HCT116 (cell line): ENCODE results near the gene ATAD3A. TPM values are rescaled to one million over a fixed set of nuclear protein-coding genes. Genes with fewer than 3 reads are reported as not detected.
"Not testable (repeated sequence)": the region's sequence is repeated elsewhere in the genome, so short reads cannot be mapped to it uniquely, and the experiment has no call there.

ENCODE experiments used
- ATAC-seq: fragments of 200-7000 bp; cut with Tn5 transposase; 2 replicates; pipeline ENCODE4 v1.9.1; 2020; ENCODE audit warnings: mild to moderate bottlenecking, moderate library complexity
- BruUV-seq: library from RNA; stranded (reverse); fragments of 400-500 nt; replicated peaks from 2 replicates; lab custom pipeline; 2021; lab: Mats Ljungman, UMichigan
- CTCF ChIA-PET: fragments of 300-600 bp; sonication (Branson Sonifier 250); formaldehyde crosslinking; loops from one replicate; lab custom pipeline; 2021; ENCODE audit warnings: antibody characterized with exemption; lab: Charles Lee
- POLR2A ChIA-PET: fragments of 300-600, 350-600 bp; sonication (Branson Sonifier 250); formaldehyde crosslinking; loops from one replicate; lab custom pipeline; 2021; ENCODE audit warnings: antibody characterized with exemption; lab: Charles Lee
- RAD21 ChIA-PET, 2 experiments: fragments of 300-600 bp; sonication (Branson Sonifier 250); formaldehyde crosslinking; loops; one replicate each; lab custom pipeline; 2023; ENCODE audit warnings: low total read pairs in 2 of 2; ENCODE audit not compliant: uncharacterized antibody in 2 of 2, unreplicated experiment in 2 of 2, low non-redundant PET in 1 of 2; lab: Charles Lee
- DNase-seq: peaks from one replicate; pipeline ENCODE4 v3.0.0-alpha.2; 2010; ENCODE audit warnings: low read depth, low spot score
- H2AFZ ChIP-seq: fragments of 200-600 bp; shearing (Covaris generic), sonication (generic); 2 replicates; pipeline ENCODE4 v1.6.1; 2017; ENCODE audit warnings: low read depth, mixed run types, mixed read lengths, antibody characterized with exemption, low read length; ENCODE audit not compliant: poor library complexity, severe bottlenecking
- H3K27ac ChIP-seq: 2 replicates; pipeline ENCODE4 v1.5.1; 2012; ENCODE audit warnings: low read depth, low read length
- H3K27me3 ChIP-seq: fragments of 200-600 bp; sonication (generic); 2 replicates; pipeline ENCODE4 v1.6.1; 2016; ENCODE audit warnings: mixed run types, low read length, mixed read lengths; ENCODE audit not compliant: insufficient read depth
- H3K36me3 ChIP-seq, 2 experiments: fragments of 200-500 bp in 1 of 2; fragments of 200-600 bp in 1 of 2; sonication (Bioruptor generic) in 1 of 2; sonication (generic) in 1 of 2; 2 replicates each; pipeline versions ENCODE4 v1.5.1 to v1.6.1; 2014 to 2016; ENCODE audit warnings: low read length in 2 of 2, inconsistent platforms in 1 of 2, mixed read lengths in 1 of 2, mixed run types in 1 of 2; ENCODE audit not compliant: insufficient read depth in 2 of 2, control insufficient read depth in 1 of 2
- H3K4me1 ChIP-seq, 2 experiments: fragments of 200-600 bp in 1 of 2; sonication (generic) in 1 of 2; 2 replicates each; pipeline versions ENCODE4 v1.5.1 to v1.6.1; 2012 to 2017; ENCODE audit warnings: low read length in 2 of 2, inconsistent platforms in 1 of 2, mild to moderate bottlenecking in 1 of 2, mixed read lengths in 1 of 2, mixed run types in 1 of 2, moderate library complexity in 1 of 2; ENCODE audit not compliant: insufficient read depth in 2 of 2, control insufficient read depth in 1 of 2
- H3K4me2 ChIP-seq: fragments of 200-600 bp; sonication (generic); 2 replicates; pipeline ENCODE4 v1.6.1; 2017; ENCODE audit warnings: mixed run types, low read length, mixed read lengths
- H3K4me3 ChIP-seq, 2 experiments: fragments of 200-600 bp in 1 of 2; sonication (generic) in 1 of 2; replicated peaks in 1 of 2; 2 replicates each; pipeline ENCODE4 v1.5.1; 2011 to 2016; ENCODE audit warnings: low read length in 2 of 2, control low read depth in 1 of 2, low read depth in 1 of 2, mild to moderate bottlenecking in 1 of 2, mixed read lengths in 1 of 2, mixed run types in 1 of 2
- H3K79me2 ChIP-seq: fragments of 200-600 bp; sonication (generic); 2 replicates; pipeline ENCODE4 v1.6.1; 2017; ENCODE audit warnings: mild to moderate bottlenecking, mixed run types, low read length, moderate library complexity, mixed read lengths; ENCODE audit not compliant: insufficient read depth
- H3K9ac ChIP-seq: fragments of 200-600 bp; sonication (generic); 2 replicates; pipeline ENCODE4 v1.6.1; 2016; ENCODE audit warnings: low read length, mixed read lengths
- H3K9me2 ChIP-seq: fragments of 200-600 bp; sonication (generic), shearing (Covaris generic); 2 replicates; pipeline ENCODE4 v1.6.1; 2017; ENCODE audit warnings: mixed run types, mild to moderate bottlenecking, moderate library complexity; ENCODE audit not compliant: insufficient read depth
- H3K9me3 ChIP-seq, 2 experiments: fragments of 200-500 bp in 1 of 2; fragments of 200-600 bp in 1 of 2; sonication (Bioruptor generic) in 1 of 2; sonication (generic) in 1 of 2; 2 replicates each; pipeline ENCODE4 v1.6.1; 2014 to 2017; ENCODE audit warnings: low read length in 2 of 2, mixed read lengths in 2 of 2, inconsistent platforms in 1 of 2, low read depth in 1 of 2, mild to moderate bottlenecking in 1 of 2, mixed run types in 1 of 2, moderate library complexity in 1 of 2; ENCODE audit not compliant: control insufficient read depth in 1 of 2, insufficient read depth in 1 of 2
- H4K20me1 ChIP-seq: fragments of 200-600 bp; sonication (generic), shearing (Covaris generic); 2 replicates; pipeline ENCODE4 v1.6.1; 2017; ENCODE audit warnings: mixed run types, mild to moderate bottlenecking, moderate library complexity; ENCODE audit not compliant: insufficient read depth
- ATF3 ChIP-seq: IDR thresholded peaks from 2 replicates; pipeline ENCODE4 v1.6.1; 2012
- CBX3 ChIP-seq: IDR thresholded peaks from 2 replicates; pipeline ENCODE4 v1.6.1; 2012; ENCODE audit warnings: low read depth
- ELF1 ChIP-seq: IDR thresholded peaks from 2 replicates; pipeline ENCODE4 v1.6.1; 2012; ENCODE audit warnings: low read depth, borderline replicate concordance
- FOSL1 ChIP-seq: IDR thresholded peaks from 2 replicates; pipeline ENCODE4 v1.6.1; 2012; ENCODE audit warnings: low read depth
- JUND ChIP-seq: IDR thresholded peaks from 2 replicates; pipeline ENCODE4 v1.6.1; 2012
- MAX ChIP-seq: IDR thresholded peaks from 2 replicates; pipeline ENCODE4 v1.6.1; 2012
- TCF7L2 ChIP-seq: IDR thresholded peaks from 2 replicates; pipeline ENCODE4 v1.7.0; 2011; ENCODE audit warnings: borderline replicate concordance, inconsistent platforms; ENCODE audit not compliant: insufficient read depth, insufficient read length; ENCODE audit errors: extremely low read depth
- intact Hi-C: fragments of 100-400 bp; cut with micrococcal nuclease; formaldehyde crosslinking; loops from 2 replicates; pipeline ENCODE4 v1.10.0; 2022
- total RNA-seq: library from RNA; stranded (reverse); gene quantifications from one replicate; pipeline ENCODE4 v1.2.1, GENCODE V29; 2021; ENCODE audit not compliant: unreplicated experiment

Gene ATAD3A
- total RNA-seq, 1 experiment from 2014 or later: 92.3 TPM

- H3K4me2 ChIP-seq: no peak overlapping the region
Measured at GRCh38 chr1:1463312-1463711, 48.6 kb upstream of the ATAD3A start.

GRCh38 chr1:1468196-1468985 lies 43.6 kb upstream of the ATAD3A start:
- Histone ChIP-seq H3K79me2 (peaks cover 25% of the 10 kb centered on the region), H3K4me1 (peaks cover 8 to 15% of the 10 kb centered on the region in 2 experiments; a peak in 3 of 4 replicates)
- H4K20me1 ChIP-seq, H2AFZ ChIP-seq, POLR2A ChIA-PET, DNase-seq, H3K4me3 ChIP-seq, H3K4me2 ChIP-seq, H3K27me3 ChIP-seq, H3K27ac ChIP-seq, CTCF ChIA-PET, H3K9me3 ChIP-seq, RAD21 ChIA-PET, H3K36me3 ChIP-seq, H3K9me2 ChIP-seq, intact Hi-C loops, H3K9ac ChIP-seq, BruUV-seq, ATAC-seq: not testable (repeated sequence)

More at GRCh38 chr1:1463312-1463711, 48.6 kb upstream of the ATAD3A start:
- Histone ChIP-seq H3K9me2 (no peaks in the 10 kb centered on the region), H3K4me3 (no peak overlapping the region)
- RAD21 ChIA-PET: no interaction called here
- DNase-seq: no peak
- TF ChIP-seq ATF3 (no peak), FOSL1 (no peak), TCF7L2 (no peak), ELF1 (no peak), JUND (no peak), MAX (no peak), CBX3 (no peak)
- TF ChIP-seq, all 23 proteins: peak for 0
- Histone ChIP-seq H2AFZ (no peak overlapping the region), H3K4me1 (peaks cover 2 to 10% of the 10 kb centered on the region in 2 experiments; a peak in 2 of 4 replicates), H3K79me2 (no peaks in the 10 kb centered on the region), H3K9ac (no peak overlapping the region), H3K9me3 (no peaks in the 10 kb centered on the region), H3K36me3 (no peaks in the 10 kb centered on the region), H3K27me3 (no peaks in the 10 kb centered on the region), H3K27ac (no peak overlapping the region), H4K20me1 (no peaks in the 10 kb centered on the region)
- ATAC-seq: no peak
- ChIA-PET POLR2A (no interaction called here), CTCF (no interaction called here)
- intact Hi-C loops: no loop called here
- BruUV-seq: no TSS peak
